Neural cell (in vitro differentiated cells): ENCODE measurements around the gene CES2. TPM values are rescaled to one million over a fixed set of nuclear protein-coding genes. Genes with fewer than 3 reads are reported as not detected.

Source experiments
- H2AFZ ChIP-seq: fragments of 200-600, 300-800 bp; sonication (generic), shearing (Covaris generic); 2 replicates; pipeline ENCODE4 v1.6.0; 2014; ENCODE audit warnings: low read depth, mild to moderate bottlenecking, antibody characterized with exemption, low read length, moderate library complexity
- H3F3A ChIP-seq: fragments of 200-600 bp; shearing (Covaris generic); 2 replicates; pipeline ENCODE4 v1.6.1; 2016; ENCODE audit warnings: mild to moderate bottlenecking, moderate library complexity, mixed read lengths, antibody characterized with exemption, low read length; ENCODE audit not compliant: insufficient read depth, poor library complexity, severe bottlenecking
- H3K27ac ChIP-seq: fragments of 200-600, 300-800 bp; sonication (generic), shearing (Covaris generic); 2 replicates; pipeline ENCODE4 v1.5.1; 2014; ENCODE audit warnings: mild to moderate bottlenecking, low read length, moderate library complexity
- H3K27me3 ChIP-seq: fragments of 300-800, 200-600 bp; sonication (generic), shearing (Covaris generic); 2 replicates; pipeline ENCODE4 v1.6.0; 2014; ENCODE audit warnings: mild to moderate bottlenecking, low read depth, low read length, moderate library complexity; ENCODE audit not compliant: insufficient read depth
- H3K36me3 ChIP-seq: fragments of 300-800, 200-600 bp; sonication (generic), shearing (Covaris generic); 2 replicates; pipeline ENCODE4 v1.5.1; 2014; ENCODE audit warnings: mild to moderate bottlenecking, antibody characterized with exemption, low read length, moderate library complexity; ENCODE audit not compliant: insufficient read depth
- H3K4me2 ChIP-seq: fragments of 300-800, 200-600 bp; sonication (generic), shearing (Covaris generic); 2 replicates; pipeline ENCODE4 v1.6.0; 2014; ENCODE audit warnings: mild to moderate bottlenecking, low read length
- H3K4me3 ChIP-seq: fragments of 300-800, 200-600 bp; sonication (generic), shearing (Covaris generic); 2 replicates; pipeline ENCODE4 v1.5.1; 2014; ENCODE audit warnings: mild to moderate bottlenecking, low read length, moderate library complexity
- H3K79me2 ChIP-seq: fragments of 200-600 bp; shearing (Covaris generic); replicated peaks from 2 replicates; pipeline ENCODE4 v1.6.0; 2014; ENCODE audit warnings: mild to moderate bottlenecking, low read length, moderate library complexity; ENCODE audit not compliant: insufficient read depth
- H3K9ac ChIP-seq: fragments of 300-800, 200-600 bp; sonication (generic), shearing (Covaris generic); 2 replicates; pipeline ENCODE4 v1.6.1; 2016; ENCODE audit warnings: mild to moderate bottlenecking, low read length, mixed read lengths
- H3K9me2 ChIP-seq: fragments of 200-600 bp; shearing (Covaris generic); 2 replicates; pipeline ENCODE4 v1.6.1; 2016; ENCODE audit warnings: mild to moderate bottlenecking, low read length, mixed read lengths; ENCODE audit not compliant: insufficient read depth
- H3K9me3 ChIP-seq: fragments of 200-600, 300-800 bp; sonication (generic), shearing (Covaris generic); 2 replicates; pipeline ENCODE4 v1.6.1; 2016; ENCODE audit warnings: mild to moderate bottlenecking, mixed run types, low read length, moderate library complexity, mixed read lengths
- H4K20me1 ChIP-seq: fragments of 200-600 bp; shearing (Covaris generic); 2 replicates; pipeline ENCODE4 v1.6.1; 2016; ENCODE audit warnings: mild to moderate bottlenecking, mixed run types; ENCODE audit not compliant: insufficient read depth
- CTCF ChIP-seq: fragments of 450-650 bp; IDR thresholded peaks from 2 replicates; pipeline ENCODE4 v1.5.1; 2014; ENCODE audit warnings: antibody characterized with exemption, mild to moderate bottlenecking, moderate library complexity; ENCODE audit not compliant: poor library complexity, severe bottlenecking
- EP300 ChIP-seq: fragments of 450-650 bp; conservative IDR thresholded peaks from 2 replicates; pipeline ENCODE4 v1.6.1; 2014; ENCODE audit warnings: antibody characterized with exemption, mild to moderate bottlenecking, moderate library complexity; ENCODE audit not compliant: poor library complexity, severe bottlenecking
- EZH2 ChIP-seq: fragments of 200-600, 300-800 bp; shearing (Covaris generic), sonication (generic); IDR thresholded peaks from 2 replicates; pipeline ENCODE4 v1.6.1; 2014; ENCODE audit warnings: antibody characterized with exemption, low read length, borderline replicate concordance, mild to moderate bottlenecking; ENCODE audit not compliant: insufficient read depth, poor library complexity, severe bottlenecking
- MXI1 ChIP-seq: fragments of 450-650 bp; conservative IDR thresholded peaks from 2 replicates; pipeline ENCODE4 v1.6.1; 2014; ENCODE audit warnings: antibody characterized with exemption, mild to moderate bottlenecking; ENCODE audit not compliant: poor library complexity, severe bottlenecking
- POLR2AphosphoS5 ChIP-seq: IDR thresholded peaks from 2 replicates; pipeline ENCODE4 v1.6.1; 2012
- RAD21 ChIP-seq: fragments of 450-650 bp; conservative IDR thresholded peaks from 2 replicates; pipeline ENCODE4 v1.6.1; 2014; ENCODE audit warnings: antibody characterized with exemption, mild to moderate bottlenecking, moderate library complexity
- SMC3 ChIP-seq: fragments of 450-650 bp; conservative IDR thresholded peaks from 2 replicates; pipeline ENCODE4 v1.6.1; 2014; ENCODE audit warnings: antibody characterized with exemption, mild to moderate bottlenecking, moderate library complexity; ENCODE audit not compliant: poor library complexity
- TAF1 ChIP-seq: IDR thresholded peaks from 2 replicates; pipeline ENCODE4 v1.6.1; 2012; ENCODE audit warnings: low read depth
- polyA plus RNA-seq: library from polyadenylated mRNA; depleted of rRNA; stranded (reverse); fragments of >200 nt; gene quantifications from 2 replicates; pipeline ENCODE4 v1.2.3, GENCODE V29; 2014
- TF ChIP-seq, protein P1 (sequence below): IDR thresholded peaks from 2 replicates; pipeline ENCODE4 v1.6.1; 2012; ENCODE audit warnings: borderline replicate concordance

CES2 gene
- polyA plus RNA-seq, 1 donor from 2014 or later: 22.9 TPM

DNA sequence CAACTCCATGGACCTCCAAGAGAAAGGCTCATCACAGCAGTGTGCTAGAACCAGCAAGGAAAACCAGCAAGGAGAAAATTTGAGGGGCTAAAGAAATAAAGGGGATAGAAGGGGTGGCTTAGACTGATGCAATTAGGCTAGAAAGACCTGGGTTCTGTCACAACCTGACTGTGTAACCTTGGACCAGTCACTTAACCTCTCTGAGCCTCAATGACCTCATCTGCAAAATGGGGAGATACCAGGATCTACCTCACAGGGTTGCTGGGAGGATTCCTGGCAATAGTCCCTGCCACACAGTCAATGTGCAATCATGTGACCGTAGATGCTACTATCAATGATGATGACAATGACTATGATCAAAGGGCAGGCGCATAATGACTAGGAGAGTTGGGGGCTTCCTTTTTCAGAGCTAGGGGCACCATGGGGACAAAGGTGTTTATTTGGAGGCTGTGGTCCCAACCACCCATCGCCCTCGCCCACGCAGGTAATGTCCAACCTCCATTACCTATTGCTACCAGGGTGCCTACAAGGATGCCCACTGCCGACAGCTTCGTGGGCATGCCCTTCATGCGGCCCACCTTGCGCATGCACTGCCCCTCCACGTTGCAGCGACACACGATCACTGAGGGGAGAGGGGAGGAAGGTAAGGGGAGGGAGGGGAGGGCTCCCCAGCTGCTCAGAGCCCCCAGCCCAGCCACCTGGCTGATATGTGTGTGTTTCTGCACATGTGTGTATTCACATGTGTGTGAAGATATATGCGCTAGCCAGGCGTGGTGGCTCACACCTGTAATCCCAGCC lies 26.4 kb upstream of the CES2 start:
- no peak overlapping the region for H3K27ac ChIP-seq
- no peaks in the 10 kb centered on the region for H3K36me3 ChIP-seq
- H3K4me3 ChIP-seq: no peak overlapping the region
- H3K27me3 ChIP-seq: no peaks in the 10 kb centered on the region
- H2AFZ ChIP-seq: no peak overlapping the region
- H4K20me1 ChIP-seq: no peaks in the 10 kb centered on the region
- H3K9ac ChIP-seq: no peak overlapping the region
- H3K9me3 ChIP-seq: no peaks in the 10 kb centered on the region
- no peak overlapping the region for H3K4me2 ChIP-seq
- H3F3A ChIP-seq: no peaks in the 10 kb centered on the region
- H3K9me2 ChIP-seq: no peaks in the 10 kb centered on the region
- no peaks in the 10 kb centered on the region for H3K79me2 ChIP-seq
- TF ChIP-seq EZH2 (no peak), TAF1 (no peak), SMC3 (no peak), RAD21 (no peak), EP300 (no peak), MXI1 (no peak), CTCF (no peak), POLR2AphosphoS5 (no peak)
- TF ChIP-seq, protein P1, sequence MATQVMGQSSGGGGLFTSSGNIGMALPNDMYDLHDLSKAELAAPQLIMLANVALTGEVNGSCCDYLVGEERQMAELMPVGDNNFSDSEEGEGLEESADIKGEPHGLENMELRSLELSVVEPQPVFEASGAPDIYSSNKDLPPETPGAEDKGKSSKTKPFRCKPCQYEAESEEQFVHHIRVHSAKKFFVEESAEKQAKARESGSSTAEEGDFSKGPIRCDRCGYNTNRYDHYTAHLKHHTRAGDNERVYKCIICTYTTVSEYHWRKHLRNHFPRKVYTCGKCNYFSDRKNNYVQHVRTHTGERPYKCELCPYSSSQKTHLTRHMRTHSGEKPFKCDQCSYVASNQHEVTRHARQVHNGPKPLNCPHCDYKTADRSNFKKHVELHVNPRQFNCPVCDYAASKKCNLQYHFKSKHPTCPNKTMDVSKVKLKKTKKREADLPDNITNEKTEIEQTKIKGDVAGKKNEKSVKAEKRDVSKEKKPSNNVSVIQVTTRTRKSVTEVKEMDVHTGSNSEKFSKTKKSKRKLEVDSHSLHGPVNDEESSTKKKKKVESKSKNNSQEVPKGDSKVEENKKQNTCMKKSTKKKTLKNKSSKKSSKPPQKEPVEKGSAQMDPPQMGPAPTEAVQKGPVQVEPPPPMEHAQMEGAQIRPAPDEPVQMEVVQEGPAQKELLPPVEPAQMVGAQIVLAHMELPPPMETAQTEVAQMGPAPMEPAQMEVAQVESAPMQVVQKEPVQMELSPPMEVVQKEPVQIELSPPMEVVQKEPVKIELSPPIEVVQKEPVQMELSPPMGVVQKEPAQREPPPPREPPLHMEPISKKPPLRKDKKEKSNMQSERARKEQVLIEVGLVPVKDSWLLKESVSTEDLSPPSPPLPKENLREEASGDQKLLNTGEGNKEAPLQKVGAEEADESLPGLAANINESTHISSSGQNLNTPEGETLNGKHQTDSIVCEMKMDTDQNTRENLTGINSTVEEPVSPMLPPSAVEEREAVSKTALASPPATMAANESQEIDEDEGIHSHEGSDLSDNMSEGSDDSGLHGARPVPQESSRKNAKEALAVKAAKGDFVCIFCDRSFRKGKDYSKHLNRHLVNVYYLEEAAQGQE: no peak

GRCh38 chr16:66910175-66910940 lies 25.0 kb upstream of the CES2 start:
- no peaks in the 10 kb centered on the region for H3K79me2 ChIP-seq
- no peaks in the 10 kb centered on the region for H3K9me3 ChIP-seq
- no peak overlapping the region for H3K4me2 ChIP-seq

More at GRCh38 chr16:66910175-66910940, 25.0 kb upstream of the CES2 start:
- no peak overlapping the region for H3K27ac ChIP-seq
- H3K9me2 ChIP-seq: no peaks in the 10 kb centered on the region
- H2AFZ ChIP-seq: no peak overlapping the region
- no peaks in the 10 kb centered on the region for H3K36me3 ChIP-seq
- H3F3A ChIP-seq: no peaks in the 10 kb centered on the region
- no peaks in the 10 kb centered on the region for H4K20me1 ChIP-seq
- TF ChIP-seq MXI1: no peak
- TF ChIP-seq RAD21: no peak
- no peak for TF ChIP-seq SMC3
- TF ChIP-seq TAF1: no peak
- H3K9ac ChIP-seq: no peak overlapping the region
- H3K4me3 ChIP-seq: no peak overlapping the region
- H3K27me3 ChIP-seq: no peaks in the 10 kb centered on the region
